Suprapubic skin (tissue), 4 donors: ENCODE results near the gene COA5. TPM values are rescaled to one million over a fixed set of nuclear protein-coding genes. Genes with fewer than 3 reads are reported as not detected.

ENCODE experiments used
- DNase-seq, 2 donors: peaks; one replicate each; pipeline ENCODE4 v3.0.0-alpha.2; 2019; ENCODE audit warnings: low spot score in 2 of 2
- H3K27ac ChIP-seq: fragments of 200-600 bp; sonication (generic); one replicate; pipeline ENCODE4 v1.5.1; 2019
- H3K27me3 ChIP-seq: fragments of 200-600 bp; sonication (generic); one replicate; pipeline ENCODE4 v1.5.1; 2019
- H3K36me3 ChIP-seq: fragments of 200-600 bp; sonication (generic); one replicate; pipeline ENCODE4 v1.5.1; 2019
- H3K4me1 ChIP-seq: fragments of 200-600 bp; sonication (generic); one replicate; pipeline ENCODE4 v1.5.1; 2019
- H3K4me3 ChIP-seq: fragments of 200-600 bp; sonication (generic); one replicate; pipeline ENCODE4 v1.5.1; 2019; ENCODE audit warnings: mild to moderate bottlenecking
- H3K9me3 ChIP-seq: fragments of 200-600 bp; sonication (generic); one replicate; pipeline ENCODE4 v1.5.1; 2019
- CTCF ChIP-seq, 2 donors: fragments of 200-600 bp in 1 of 2; fragments of 450-650 bp in 1 of 2; sonication (generic) in 1 of 2; IDR thresholded peaks; one replicate each; pipeline ENCODE4 v1.5.1; 2016 to 2019; ENCODE audit warnings: antibody characterized with exemption in 2 of 2, mild to moderate bottlenecking in 1 of 2, moderate library complexity in 1 of 2
- EP300 ChIP-seq: sonication (generic); formaldehyde crosslinking; IDR thresholded peaks from one replicate; pipeline ENCODE4 v1.6.1; 2017; ENCODE audit warnings: antibody characterized with exemption
- POLR2A ChIP-seq, 2 donors: fragments of 450-650 bp; IDR thresholded peaks; one replicate each; pipeline ENCODE4 v1.6.1; 2017; ENCODE audit warnings: antibody characterized with exemption in 2 of 2, mild to moderate bottlenecking in 2 of 2, moderate library complexity in 2 of 2
- POLR2AphosphoS5 ChIP-seq, 3 donors: sonication (generic); formaldehyde crosslinking; IDR thresholded peaks; one replicate each; pipeline ENCODE4 v1.6.1; 2017; ENCODE audit warnings: antibody characterized with exemption in 3 of 3
- WGBS: methylation state at CpG from one replicate; pipeline ENCODE4 v1.1.5; 2018; 5-methylcytosine and 5-hydroxymethylcytosine counted together
- total RNA-seq, 4 donors: library from RNA; depleted of rRNA; stranded (reverse); fragments of >200 nt; gene quantifications; one replicate each; pipeline ENCODE4 v1.1.0, GENCODE V29; 2016

The COA5 gene
- total RNA-seq, 4 donors from 2014 or later, result 22.9 to 42.7 (median 30.3) TPM

GRCh38 chr2:98649992-98650375 is 41.7 kb upstream of the COA5 start:
- WGBS, result 100% methylated on average over 1 of the region's 1 CpG
- H3K27ac ChIP-seq, result no peak overlapping the region

GRCh38 chr2:98649135-98649991 is 41.1 kb upstream of the COA5 start:
- TF ChIP-seq POLR2A (IDR thresholded peaks at IDR 0.05), result no peak
- peak; percentile 98 for TF ChIP-seq CTCF (IDR thresholded peaks at IDR 0.05)
- Histone ChIP-seq H3K27ac (no peak overlapping the region), H3K4me3 (no peak overlapping the region), H3K9me3 (no peaks in the 10 kb centered on the region), H3K27me3 (no peaks in the 10 kb centered on the region), H3K4me1 (no peaks in the 10 kb centered on the region), H3K36me3 (peaks cover 11% of the 10 kb centered on the region)
- peak in 1 of 2 donors; percentile 86 for DNase-seq
- 24% methylated on average over 4 of the region's 4 CpGs for WGBS

More at GRCh38 chr2:98649992-98650375, 41.7 kb upstream of the COA5 start:
- no peaks in the 10 kb centered on the region for H3K9me3 ChIP-seq
- H3K36me3 ChIP-seq, result peaks cover 11% of the 10 kb centered on the region
- no peaks in the 10 kb centered on the region for H3K27me3 ChIP-seq
- no peaks in the 10 kb centered on the region for H3K4me1 ChIP-seq
- no peak for DNase-seq
- no peak for TF ChIP-seq EP300
- TF ChIP-seq POLR2AphosphoS5 (IDR thresholded peaks at IDR 0.05), result no peak
- TF ChIP-seq POLR2A (IDR thresholded peaks at IDR 0.05), result no peak
- no peak for TF ChIP-seq CTCF (IDR thresholded peaks at IDR 0.05)
- no peak overlapping the region for H3K4me3 ChIP-seq

- no peak for TF ChIP-seq POLR2A (IDR thresholded peaks at IDR 0.05)
- TF ChIP-seq POLR2AphosphoS5 (IDR thresholded peaks at IDR 0.05), result no peak
- TF ChIP-seq EP300, result no peak
- TF ChIP-seq CTCF (IDR thresholded peaks at IDR 0.05), result no peak
- 87% methylated on average over 4 of the region's 4 CpGs for WGBS
- Histone ChIP-seq H3K27me3 (no peaks in the 10 kb centered on the region), H3K9me3 (no peaks in the 10 kb centered on the region), H3K36me3 (peaks cover 11% of the 10 kb centered on the region), H3K4me1 (no peaks in the 10 kb centered on the region), H3K27ac (no peak overlapping the region), H3K4me3 (no peak overlapping the region)
- DNase-seq, result no peak
These were observed 40.1 kb upstream of the COA5 start for GRCh38 chr2:98648451-98648850.

- Histone ChIP-seq H3K27me3 (no peaks in the 10 kb centered on the region), H3K9me3 (no peaks in the 10 kb centered on the region), H3K4me3 (no peak overlapping the region), H3K4me1 (no peaks in the 10 kb centered on the region), H3K36me3 (peaks cover 11% of the 10 kb centered on the region), H3K27ac (no peak overlapping the region)
- 74% methylated on average over 5 of the region's 5 CpGs for WGBS
- TF ChIP-seq EP300 (no peak), POLR2A (IDR thresholded peaks at IDR 0.05) (no peak), CTCF (IDR thresholded peaks at IDR 0.05) (no peak), POLR2AphosphoS5 (IDR thresholded peaks at IDR 0.05) (no peak)
- no peak for DNase-seq
These were observed 39.3 kb upstream of the COA5 start for GRCh38 chr2:98647636-98648035.

- WGBS, result 94% methylated on average over 5 of the region's 5 CpGs
- H3K27me3 ChIP-seq, result no peaks in the 10 kb centered on the region
- no peaks in the 10 kb centered on the region for H3K4me1 ChIP-seq
- no peak overlapping the region for H3K4me3 ChIP-seq
- no peak for DNase-seq
- H3K27ac ChIP-seq, result no peak overlapping the region
- H3K9me3 ChIP-seq, result no peaks in the 10 kb centered on the region
- TF ChIP-seq CTCF (IDR thresholded peaks at IDR 0.05) (no peak), POLR2A (IDR thresholded peaks at IDR 0.05) (no peak), POLR2AphosphoS5 (IDR thresholded peaks at IDR 0.05) (no peak)
- H3K36me3 ChIP-seq, result peaks cover 28% of the 10 kb centered on the region
These were observed 35.3 kb upstream of the COA5 start for GRCh38 chr2:98643496-98644100.
